PC-9 (cell line): ENCODE data around the gene CNTNAP5. TPM values are rescaled to one million over a fixed set of nuclear protein-coding genes. Genes with fewer than 3 reads are reported as not detected.

Experiments
- BruUV-seq: library from RNA; stranded (reverse); fragments of 400-500 nt; replicated peaks from 2 replicates; lab custom pipeline; 2021; lab: Mats Ljungman, UMichigan
- CTCF ChIA-PET: fragments of 300-600 bp; sonication (Branson Sonifier 250); formaldehyde crosslinking; loops from one replicate; lab custom pipeline; 2022; ENCODE audit warnings: antibody characterized with exemption; lab: Charles Lee
- POLR2A ChIA-PET: fragments of 300-600 bp; sonication (Branson Sonifier 250); formaldehyde crosslinking; loops from one replicate; lab custom pipeline; 2022; ENCODE audit warnings: antibody characterized with exemption; ENCODE audit not compliant: unreplicated experiment; lab: Charles Lee
- DNase-seq, 2 experiments: peaks; one replicate each; pipeline versions ENCODE4 v3.0.0 to v3.0.0-alpha.2; 2015 to 2022; ENCODE audit warnings: mixed read lengths in 1 of 2
- H2AFZ ChIP-seq: fragments of 200-600 bp; sonication (generic); 2 replicates; pipeline ENCODE4 v1.8.1; 2017; ENCODE audit warnings: antibody characterized with exemption
- H3F3A ChIP-seq: fragments of 200-600 bp; sonication (generic); 2 replicates; pipeline ENCODE4 v1.8.1; 2017; ENCODE audit warnings: antibody characterized with exemption, mild to moderate bottlenecking, low read depth; ENCODE audit not compliant: insufficient read depth
- H3K27ac ChIP-seq: fragments of 200-600 bp; sonication (generic); 2 replicates; pipeline ENCODE4 v1.6.1; 2016; ENCODE audit warnings: mixed run types
- H3K27me3 ChIP-seq: fragments of 200-600 bp; sonication (generic); 2 replicates; pipeline ENCODE4 v1.6.1; 2016; ENCODE audit warnings: low read depth, mixed run types; ENCODE audit not compliant: insufficient read depth
- H3K36me3 ChIP-seq: fragments of 200-600 bp; sonication (generic); 2 replicates; pipeline ENCODE4 v1.6.1; 2016; ENCODE audit warnings: low read depth, mixed run types
- H3K4me1 ChIP-seq: fragments of 200-600 bp; sonication (generic); replicated peaks from 2 replicates; pipeline ENCODE4 v1.6.1; 2016; ENCODE audit warnings: mixed run types; ENCODE audit not compliant: insufficient read depth
- H3K4me2 ChIP-seq: fragments of 200-600 bp; sonication (generic); 2 replicates; pipeline ENCODE4 v1.6.1; 2017; ENCODE audit warnings: mixed run types
- H3K4me3 ChIP-seq: fragments of 200-600 bp; sonication (generic); 2 replicates; pipeline ENCODE4 v1.6.1; 2016; ENCODE audit warnings: mixed run types
- H3K79me2 ChIP-seq: fragments of 200-600 bp; sonication (generic); 2 replicates; pipeline ENCODE4 v1.6.1; 2017; ENCODE audit warnings: low read depth, mixed run types
- H3K9me2 ChIP-seq: fragments of 200-600 bp; sonication (generic); 2 replicates; pipeline ENCODE4 v1.8.1; 2017; ENCODE audit warnings: mild to moderate bottlenecking; ENCODE audit not compliant: insufficient read depth
- H3K9me3 ChIP-seq: fragments of 200-600 bp; sonication (generic); 2 replicates; pipeline ENCODE4 v1.8.1; 2016; ENCODE audit warnings: low read depth; ENCODE audit not compliant: insufficient read depth
- H4K20me1 ChIP-seq: fragments of 200-600 bp; sonication (generic); 2 replicates; pipeline ENCODE4 v1.8.1; 2017; ENCODE audit not compliant: insufficient read depth
- EZH2 ChIP-seq: fragments of 200-600 bp; sonication (generic); IDR thresholded peaks from 2 replicates; pipeline ENCODE4 v1.8.0; 2017; ENCODE audit warnings: antibody characterized with exemption, low read depth
- intact Hi-C: fragments of 100-400 bp; cut with micrococcal nuclease; formaldehyde crosslinking; loops from one replicate; pipeline ENCODE4 v1.10.0; 2022; ENCODE audit not compliant: unreplicated experiment
- total RNA-seq: library from RNA; stranded (reverse); gene quantifications from 2 replicates; pipeline ENCODE4 v1.2.3, GENCODE V29; 2021
- TF ChIP-seq, protein P1 (sequence below): fragments of 200-600 bp; sonication (generic); conservative IDR thresholded peaks from 2 replicates; pipeline ENCODE4 v1.6.1; 2017; ENCODE audit warnings: mixed run types, antibody characterized with exemption, mild to moderate bottlenecking, moderate library complexity

The CNTNAP5 gene
- total RNA-seq, 1 experiment from 2014 or later = not detected

DNA sequence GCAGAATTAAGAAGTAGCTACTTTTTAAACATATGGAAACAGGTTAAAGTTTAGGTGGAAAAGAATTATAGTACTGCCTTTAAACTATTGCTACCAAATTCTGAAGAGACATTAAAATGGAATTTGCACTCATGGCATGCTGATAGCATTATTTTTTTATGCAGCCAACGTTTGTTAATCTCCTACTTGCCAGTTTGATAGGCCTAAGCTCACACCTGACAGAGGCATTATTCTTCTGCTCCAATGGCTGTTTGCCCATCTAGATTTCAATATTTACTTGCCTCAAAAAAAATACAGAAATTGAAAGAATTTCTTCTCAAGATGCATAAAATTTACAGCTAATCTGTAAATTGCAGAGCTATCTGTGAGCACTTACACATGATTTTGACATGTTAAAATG lies 849.6 kb downstream of the CNTNAP5 start:
- ChIA-PET CTCF (no interaction called here), POLR2A (no interaction called here)
- Histone ChIP-seq H3K27ac (no peak overlapping the region), H3K4me3 (no peak overlapping the region), H3K9me3 (no peaks in the 10 kb centered on the region), H4K20me1 (no peaks in the 10 kb centered on the region), H3K4me2 (no peak overlapping the region), H3K4me1 (no peaks in the 10 kb centered on the region), H3K36me3 (no peaks in the 10 kb centered on the region), H2AFZ (no peak overlapping the region), H3F3A (no peaks in the 10 kb centered on the region), H3K79me2 (no peaks in the 10 kb centered on the region), H3K9me2 (no peaks in the 10 kb centered on the region), H3K27me3 (no peaks in the 10 kb centered on the region)
- DNase-seq = no peak
- no TSS peak for BruUV-seq
- intact Hi-C loops = no loop called here
- TF ChIP-seq, protein P1, sequence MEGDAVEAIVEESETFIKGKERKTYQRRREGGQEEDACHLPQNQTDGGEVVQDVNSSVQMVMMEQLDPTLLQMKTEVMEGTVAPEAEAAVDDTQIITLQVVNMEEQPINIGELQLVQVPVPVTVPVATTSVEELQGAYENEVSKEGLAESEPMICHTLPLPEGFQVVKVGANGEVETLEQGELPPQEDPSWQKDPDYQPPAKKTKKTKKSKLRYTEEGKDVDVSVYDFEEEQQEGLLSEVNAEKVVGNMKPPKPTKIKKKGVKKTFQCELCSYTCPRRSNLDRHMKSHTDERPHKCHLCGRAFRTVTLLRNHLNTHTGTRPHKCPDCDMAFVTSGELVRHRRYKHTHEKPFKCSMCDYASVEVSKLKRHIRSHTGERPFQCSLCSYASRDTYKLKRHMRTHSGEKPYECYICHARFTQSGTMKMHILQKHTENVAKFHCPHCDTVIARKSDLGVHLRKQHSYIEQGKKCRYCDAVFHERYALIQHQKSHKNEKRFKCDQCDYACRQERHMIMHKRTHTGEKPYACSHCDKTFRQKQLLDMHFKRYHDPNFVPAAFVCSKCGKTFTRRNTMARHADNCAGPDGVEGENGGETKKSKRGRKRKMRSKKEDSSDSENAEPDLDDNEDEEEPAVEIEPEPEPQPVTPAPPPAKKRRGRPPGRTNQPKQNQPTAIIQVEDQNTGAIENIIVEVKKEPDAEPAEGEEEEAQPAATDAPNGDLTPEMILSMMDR = no peak
- no peak for TF ChIP-seq EZH2

DNA sequence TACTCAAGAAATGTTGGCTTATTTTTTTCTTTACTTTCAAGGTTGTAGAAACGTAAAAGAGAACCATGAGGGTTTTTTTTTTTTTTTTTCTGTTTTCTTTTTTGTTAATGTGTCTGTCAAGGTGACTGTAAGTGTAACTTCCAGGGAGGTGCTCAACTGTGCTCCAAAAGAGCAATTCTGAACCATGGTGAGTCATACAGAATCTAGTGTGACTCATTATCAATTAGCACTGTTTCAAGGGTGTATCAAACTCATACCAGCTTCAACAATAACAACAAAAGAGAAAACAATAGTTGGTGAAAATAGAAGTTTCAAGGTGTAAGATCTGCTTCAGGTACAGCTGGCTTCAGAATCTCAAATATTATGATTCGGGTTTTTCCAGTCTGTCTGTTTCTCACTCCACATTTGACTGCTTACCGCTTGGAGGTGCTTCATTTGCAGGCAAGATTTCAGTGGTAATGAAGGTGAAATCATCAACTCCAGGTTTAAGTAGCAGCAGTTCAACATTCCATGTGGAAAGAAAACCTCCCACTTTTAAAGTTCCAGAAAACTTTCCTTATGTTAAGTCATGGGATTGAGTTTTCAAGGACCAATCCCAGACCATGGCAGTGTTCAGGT lies 850.6 kb downstream of the CNTNAP5 start:
- TF ChIP-seq, protein P1 = no peak
- TF ChIP-seq EZH2 = no peak
- no peak for DNase-seq
- CTCF ChIA-PET = no interaction called here
- Histone ChIP-seq H3K4me3 (no peak overlapping the region), H3K4me1 (no peaks in the 10 kb centered on the region), H3K9me2 (no peaks in the 10 kb centered on the region), H3K9me3 (no peaks in the 10 kb centered on the region), H3K27me3 (no peaks in the 10 kb centered on the region), H3F3A (no peaks in the 10 kb centered on the region), H4K20me1 (no peaks in the 10 kb centered on the region), H3K79me2 (no peaks in the 10 kb centered on the region), H2AFZ (no peak overlapping the region), H3K36me3 (no peaks in the 10 kb centered on the region), H3K27ac (no peak overlapping the region), H3K4me2 (no peak overlapping the region)
- POLR2A ChIA-PET = no interaction called here
- intact Hi-C loops = no loop called here
- no TSS peak for BruUV-seq

- H3K27me3 ChIP-seq = no peaks in the 10 kb centered on the region
- CTCF ChIA-PET = no interaction called here
- POLR2A ChIA-PET = no interaction called here
- H3K79me2 ChIP-seq = no peaks in the 10 kb centered on the region
- no peaks in the 10 kb centered on the region for H3K9me3 ChIP-seq
- no peak for TF ChIP-seq EZH2
- H3K36me3 ChIP-seq = no peaks in the 10 kb centered on the region
- no TSS peak for BruUV-seq
- DNase-seq = no peak
- no peak overlapping the region for H3K27ac ChIP-seq
- intact Hi-C loops = no loop called here
- H4K20me1 ChIP-seq = no peaks in the 10 kb centered on the region
- no peak overlapping the region for H3K4me3 ChIP-seq
- H3K9me2 ChIP-seq = no peaks in the 10 kb centered on the region
- no peaks in the 10 kb centered on the region for H3F3A ChIP-seq
- H3K4me2 ChIP-seq = no peak overlapping the region
- no peaks in the 10 kb centered on the region for H3K4me1 ChIP-seq
- no peak overlapping the region for H2AFZ ChIP-seq
Observed at GRCh38 chr2:124877141-124877577, 852.1 kb downstream of the CNTNAP5 start.

DNA sequence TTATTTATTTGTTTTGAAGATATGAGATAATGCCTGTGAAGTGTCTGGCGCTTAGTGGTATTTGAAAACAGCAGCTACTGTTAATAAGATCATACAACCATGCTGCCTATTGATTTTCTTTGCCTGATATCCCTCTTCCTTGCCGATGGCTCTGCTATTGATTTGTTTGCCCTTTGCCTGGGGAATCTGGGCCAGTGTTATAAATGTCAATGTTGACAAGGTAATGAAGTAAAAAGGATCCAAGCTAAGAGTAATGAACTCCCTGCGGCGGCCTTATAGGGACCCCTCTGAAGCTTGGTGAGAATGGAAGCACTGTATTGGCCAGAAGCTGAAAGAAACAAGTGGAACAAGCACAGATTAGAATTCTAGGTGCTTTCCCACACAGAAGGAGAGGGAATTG lies 854.6 kb downstream of the CNTNAP5 start:
- Histone ChIP-seq H3K9me3 (no peaks in the 10 kb centered on the region), H3K4me1 (no peaks in the 10 kb centered on the region), H3K4me2 (no peak overlapping the region), H2AFZ (no peak overlapping the region), H3K27me3 (no peaks in the 10 kb centered on the region), H3K9me2 (no peaks in the 10 kb centered on the region), H3K36me3 (no peaks in the 10 kb centered on the region), H3K79me2 (no peaks in the 10 kb centered on the region), H3K4me3 (no peak overlapping the region), H3F3A (peaks cover 6% of the 10 kb centered on the region), H4K20me1 (no peaks in the 10 kb centered on the region), H3K27ac (no peak overlapping the region)
- ChIA-PET POLR2A (no interaction called here), CTCF (no interaction called here)
- intact Hi-C loops = no loop called here
- no peak for DNase-seq
- BruUV-seq = no TSS peak
- TF ChIP-seq, protein P1 = no peak
- no peak for TF ChIP-seq EZH2
